ENCODE results near the gene STX8. TPM values are rescaled to one million over a fixed set of nuclear protein-coding genes. Genes with fewer than 3 reads are reported as not detected.

The STX8 gene
- total RNA-seq, 2 experiments from 2014 or later = 60.6 to 68.0 TPM

- Mint-ChIP-seq H3K4me1 (ENCODE audit: low read depth) (no peaks in the 10 kb centered on the region), H3K36me3 (ENCODE audit: low read depth) (peaks cover 9% of the 10 kb centered on the region), H3K27me3 (ENCODE audit: low read depth) (no peaks in the 10 kb centered on the region), H3K27ac (no peak overlapping the region), H3K9me3 (peaks cover 10% of the 10 kb centered on the region), H3K4me3 (no peak overlapping the region)
- intact Hi-C loops (cut with micrococcal nuclease) = no loop called here
- CTCF ChIA-PET = interaction anchor here (0.5 to 0.6 kb wide), 2 partner anchors 16 to 523 kb away, joined by 3 read pairs; no protein-coding TSS in a partner anchor
- DNase-seq = no peak
These were observed 260.3 kb downstream of the STX8 start for GRCh38 chr17:9315360-9315759.

GRCh38 chr17:9313346-9313745, 262.3 kb downstream of the STX8 start:
- H3K4me3 Mint-ChIP-seq = no peak overlapping the region
- CTCF ChIA-PET = no interaction called here
- H3K27me3 Mint-ChIP-seq (ENCODE audit: low read depth) = no peaks in the 10 kb centered on the region
- no peak for DNase-seq
- peaks cover 2% of the 10 kb centered on the region for H3K9me3 Mint-ChIP-seq
- no peak overlapping the region for H3K27ac Mint-ChIP-seq
- H3K36me3 Mint-ChIP-seq (ENCODE audit: low read depth) = peaks cover 5% of the 10 kb centered on the region
- no peaks in the 10 kb centered on the region for H3K4me1 Mint-ChIP-seq (ENCODE audit: low read depth)
- intact Hi-C loops (cut with micrococcal nuclease) = no loop called here

GRCh38 chr17:9309216-9309615, 266.4 kb downstream of the STX8 start:
- CTCF ChIA-PET = no interaction called here
- Mint-ChIP-seq H3K27ac (no peak overlapping the region), H3K36me3 (ENCODE audit: low read depth) (peaks cover 3% of the 10 kb centered on the region), H3K9me3 (no peaks in the 10 kb centered on the region), H3K27me3 (ENCODE audit: low read depth) (no peaks in the 10 kb centered on the region), H3K4me1 (ENCODE audit: low read depth) (no peaks in the 10 kb centered on the region), H3K4me3 (no peak overlapping the region)
- no peak for DNase-seq
- intact Hi-C loops (cut with micrococcal nuclease) = no loop called here

GRCh38 chr17:9308069-9308468, 267.6 kb downstream of the STX8 start:
- Mint-ChIP-seq H3K36me3 (ENCODE audit: low read depth) (peaks cover 3% of the 10 kb centered on the region), H3K27ac (no peak overlapping the region), H3K4me1 (ENCODE audit: low read depth) (no peaks in the 10 kb centered on the region), H3K27me3 (ENCODE audit: low read depth) (no peaks in the 10 kb centered on the region), H3K4me3 (no peak overlapping the region), H3K9me3 (no peaks in the 10 kb centered on the region)
- no peak for DNase-seq
- CTCF ChIA-PET = no interaction called here
- intact Hi-C loops (cut with micrococcal nuclease) = no loop called here

- no peaks in the 10 kb centered on the region for H3K9me3 Mint-ChIP-seq
- no peak overlapping the region for H3K4me3 Mint-ChIP-seq
- intact Hi-C loops (cut with micrococcal nuclease) = no loop called here
- H3K27me3 Mint-ChIP-seq (ENCODE audit: low read depth) = no peaks in the 10 kb centered on the region
- H3K4me1 Mint-ChIP-seq (ENCODE audit: low read depth) = no peaks in the 10 kb centered on the region
- peaks cover under 1% of the 10 kb centered on the region for H3K36me3 Mint-ChIP-seq (ENCODE audit: low read depth)
- CTCF ChIA-PET = no interaction called here
- DNase-seq = no peak
- no peak overlapping the region for H3K27ac Mint-ChIP-seq
These were observed 268.2 kb downstream of the STX8 start for GRCh38 chr17:9307313-9307998.

- H3K36me3 Mint-ChIP-seq (ENCODE audit: low read depth) = no peaks in the 10 kb centered on the region
- DNase-seq = no peak
- H3K27me3 Mint-ChIP-seq (ENCODE audit: low read depth) = no peaks in the 10 kb centered on the region
- H3K4me1 Mint-ChIP-seq (ENCODE audit: low read depth) = no peaks in the 10 kb centered on the region
- intact Hi-C loops (cut with micrococcal nuclease) = no loop called here
- CTCF ChIA-PET = interaction anchor here (0.6 kb wide), 1 partner anchor 15 kb away, joined by 4 read pairs; no protein-coding TSS in a partner anchor
- H3K27ac Mint-ChIP-seq = no peak overlapping the region
- no peaks in the 10 kb centered on the region for H3K9me3 Mint-ChIP-seq
- H3K4me3 Mint-ChIP-seq = no peak overlapping the region
These were observed 269.5 kb downstream of the STX8 start for GRCh38 chr17:9306086-9306485.

- H3K9me3 Mint-ChIP-seq = no peaks in the 10 kb centered on the region
- intact Hi-C loops (cut with micrococcal nuclease) = loop anchor here (10.0 kb wide), 1 partner anchor 265 kb away; no protein-coding TSS in a partner anchor
- DNase-seq = no peak
- H3K4me1 Mint-ChIP-seq (ENCODE audit: low read depth) = peaks cover 2% of the 10 kb centered on the region
- no peak overlapping the region for H3K27ac Mint-ChIP-seq
- CTCF ChIA-PET = no interaction called here
- no peak overlapping the region for H3K4me3 Mint-ChIP-seq
- H3K36me3 Mint-ChIP-seq (ENCODE audit: low read depth) = peaks cover 1% of the 10 kb centered on the region
- no peaks in the 10 kb centered on the region for H3K27me3 Mint-ChIP-seq (ENCODE audit: low read depth)
These were observed 275.9 kb downstream of the STX8 start for GRCh38 chr17:9299695-9300094.

- no peak overlapping the region for H3K27ac Mint-ChIP-seq
- CTCF ChIA-PET = no interaction called here
- H3K9me3 Mint-ChIP-seq = no peaks in the 10 kb centered on the region
- H3K4me1 Mint-ChIP-seq (ENCODE audit: low read depth) = peaks cover 2% of the 10 kb centered on the region
- no peaks in the 10 kb centered on the region for H3K27me3 Mint-ChIP-seq (ENCODE audit: low read depth)
- intact Hi-C loops (cut with micrococcal nuclease) = loop anchor here (10.0 kb wide), 1 partner anchor 266 kb away; no protein-coding TSS in a partner anchor
- H3K36me3 Mint-ChIP-seq (ENCODE audit: low read depth) = peaks cover 1% of the 10 kb centered on the region
- no peak overlapping the region for H3K4me3 Mint-ChIP-seq
- no peak for DNase-seq
These were observed 276.8 kb downstream of the STX8 start for GRCh38 chr17:9298776-9299295.

GRCh38 chr17:9298135-9298534, 277.5 kb downstream of the STX8 start:
- CTCF ChIA-PET = no interaction called here
- Mint-ChIP-seq H3K4me3 (no peak overlapping the region), H3K9me3 (no peaks in the 10 kb centered on the region), H3K36me3 (ENCODE audit: low read depth) (peaks cover 1% of the 10 kb centered on the region), H3K4me1 (ENCODE audit: low read depth) (peaks cover 2% of the 10 kb centered on the region), H3K27me3 (ENCODE audit: low read depth) (no peaks in the 10 kb centered on the region), H3K27ac (peak overlapping the region; percentile 13)
- DNase-seq = no peak
- intact Hi-C loops (cut with micrococcal nuclease) = loop anchor here (10.0 kb wide), 1 partner anchor 267 kb away; no protein-coding TSS in a partner anchor

- Mint-ChIP-seq H3K27ac (no peak overlapping the region), H3K4me3 (no peak overlapping the region), H3K36me3 (ENCODE audit: low read depth) (peaks cover 1% of the 10 kb centered on the region), H3K9me3 (no peaks in the 10 kb centered on the region), H3K27me3 (ENCODE audit: low read depth) (no peaks in the 10 kb centered on the region), H3K4me1 (ENCODE audit: low read depth) (peaks cover 22% of the 10 kb centered on the region)
- CTCF ChIA-PET = no interaction called here
- no peak for DNase-seq
- intact Hi-C loops (cut with micrococcal nuclease) = loop anchor here (5.0 to 10.0 kb wide), 2 partner anchors 233 to 270 kb away; no protein-coding TSS in a partner anchor
These were observed 280.9 kb downstream of the STX8 start for GRCh38 chr17:9294661-9295210.

GRCh38 chr17:9292561-9292941, 283.1 kb downstream of the STX8 start:
- Mint-ChIP-seq H3K27me3 (ENCODE audit: low read depth) (no peaks in the 10 kb centered on the region), H3K4me3 (no peak overlapping the region), H3K27ac (no peak overlapping the region), H3K9me3 (no peaks in the 10 kb centered on the region), H3K4me1 (ENCODE audit: low read depth) (peaks cover 35% of the 10 kb centered on the region), H3K36me3 (ENCODE audit: low read depth) (no peaks in the 10 kb centered on the region)
- intact Hi-C loops (cut with micrococcal nuclease) = loop anchor here (1.0 to 10.0 kb wide), 4 partner anchors 177 to 302 kb away; no protein-coding TSS in a partner anchor
- no peak for DNase-seq
- CTCF ChIA-PET = interaction anchor here (0.6 to 2.3 kb wide), 11 partner anchors 17 to 336 kb away, joined by 3 to 14 read pairs (median 3); no protein-coding TSS in a partner anchor

GRCh38 chr17:9291912-9292560, 283.6 kb downstream of the STX8 start:
- H3K9me3 Mint-ChIP-seq = no peaks in the 10 kb centered on the region
- peaks cover 35% of the 10 kb centered on the region for H3K4me1 Mint-ChIP-seq (ENCODE audit: low read depth)
- H3K27me3 Mint-ChIP-seq (ENCODE audit: low read depth) = no peaks in the 10 kb centered on the region
- intact Hi-C loops (cut with micrococcal nuclease) = loop anchor here (1.0 to 10.0 kb wide), 4 partner anchors 177 to 301 kb away; no protein-coding TSS in a partner anchor
- CTCF ChIA-PET = interaction anchor here (0.6 to 2.3 kb wide), 14 partner anchors 9 to 336 kb away, joined by 3 to 14 read pairs (median 3); no protein-coding TSS in a partner anchor
- H3K4me3 Mint-ChIP-seq = no peak overlapping the region
- no peaks in the 10 kb centered on the region for H3K36me3 Mint-ChIP-seq (ENCODE audit: low read depth)
- peak; percentile 70 for DNase-seq
- no peak overlapping the region for H3K27ac Mint-ChIP-seq
